H1 (cell line): ENCODE measurements around the gene KRT85.

ENCODE experiments used
- ATF2 ChIP-seq: IDR thresholded peaks from 2 replicates; pipeline ENCODE4 v1.6.1; 2012; ENCODE audit warnings: low read length, inconsistent platforms
- CBX8 ChIP-seq: fragments of 300-800, 300-1000 bp; sonication (generic); IDR thresholded peaks from 2 replicates; pipeline ENCODE4 v1.7.1; 2016; ENCODE audit warnings: low read depth, low read length, borderline replicate concordance
- EP300 ChIP-seq, 2 experiments: IDR thresholded peaks; 1 replicate in 1 of 2; 2 replicates in 1 of 2; pipeline ENCODE4 v1.6.1; 2011 to 2012; ENCODE audit warnings: low read depth in 2 of 2, low read length in 2 of 2, mild to moderate bottlenecking in 2 of 2, borderline replicate concordance in 1 of 2, inconsistent platforms in 1 of 2, moderate library complexity in 1 of 2
- GABPA ChIP-seq: IDR thresholded peaks from 2 replicates; pipeline ENCODE4 v1.6.1; 2011; ENCODE audit warnings: mild to moderate bottlenecking, low read length, moderate library complexity, borderline replicate concordance; ENCODE audit not compliant: insufficient read depth
- JUND ChIP-seq: IDR thresholded peaks from 2 replicates; pipeline ENCODE4 v1.6.1; 2011; ENCODE audit warnings: mild to moderate bottlenecking, improper control_type of control experiment, low read length
- TCF12 ChIP-seq: IDR thresholded peaks from 2 replicates; pipeline ENCODE4 v1.6.1; 2011; ENCODE audit warnings: low read depth, mild to moderate bottlenecking, low read length
- YY1 ChIP-seq: IDR thresholded peaks from 2 replicates; pipeline ENCODE4 v1.6.1; 2011; ENCODE audit warnings: low read depth, mild to moderate bottlenecking, low read length

GRCh38 chr12:52327052-52327829, 40.0 kb downstream of the KRT85 start:
- TF ChIP-seq GABPA = no peak
- peak; percentile 79 for TF ChIP-seq YY1
- TF ChIP-seq CBX8 = no peak
- no peak for TF ChIP-seq ATF2
- no peak for TF ChIP-seq TCF12
- peak; percentile 82 for TF ChIP-seq JUND
- TF ChIP-seq EP300 (IDR thresholded peaks at IDR 0.05; ENCODE audit: borderline replicate concordance in 1 of 2, low read depth in 2 of 2, low read length in 2 of 2) = no peak
